GM18861 (cell line): ENCODE measurements around the gene ADGB.
"Not testable (repeated sequence)": the region's sequence is repeated elsewhere in the genome, so short reads cannot be mapped to it uniquely, and the experiment has no call there.

Source experiments
- ATAC-seq: cut with Tn5 transposase; IDR thresholded peaks from one replicate; pipeline ENCODE4 v1.9.1; 2021; ENCODE audit not compliant: unreplicated experiment

The ADGB gene

GRCh38 chr6:146741609-146742008, 142.8 kb downstream of the ADGB start:
- no peak for ATAC-seq

- no peak for ATAC-seq
Observed at GRCh38 chr6:146753306-146753705, 154.5 kb downstream of the ADGB start.

- ATAC-seq: no peak
Observed at GRCh38 chr6:146767632-146768031, 168.9 kb downstream of the ADGB start.

- no peak for ATAC-seq
Observed at GRCh38 chr6:146768722-146769121, 169.9 kb downstream of the ADGB start.

DNA sequence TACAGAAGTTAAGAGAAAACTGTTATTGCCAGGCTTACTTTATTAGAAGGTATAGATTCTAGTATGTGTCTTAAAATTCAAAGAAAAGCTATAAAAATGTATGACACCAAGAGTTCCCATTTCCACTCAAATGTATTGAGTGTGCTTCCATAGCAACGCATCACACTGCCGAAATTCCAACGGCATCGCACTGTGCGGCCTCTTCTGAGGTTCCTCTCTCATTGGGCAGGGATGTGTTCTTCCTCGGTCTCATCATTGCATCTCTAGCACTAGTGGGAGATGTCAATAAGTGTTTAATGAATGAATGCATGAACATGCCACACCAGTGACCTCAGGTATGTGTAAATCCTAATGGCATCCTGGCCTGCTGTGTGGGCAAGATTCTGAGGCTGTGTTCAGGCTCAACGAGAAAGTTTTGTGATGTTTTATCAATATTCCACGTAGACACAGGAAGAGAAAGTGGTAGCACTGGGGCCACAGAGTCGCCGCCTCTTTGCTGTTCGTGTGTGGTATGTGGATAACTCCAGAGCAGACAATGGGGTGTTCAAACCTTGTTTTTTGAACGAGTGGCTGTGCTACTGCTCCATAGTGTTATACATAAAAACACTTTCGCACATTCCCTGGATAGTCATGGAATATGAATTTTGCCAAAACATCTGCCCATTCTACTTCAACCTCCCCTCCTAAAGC, 171.6 kb downstream of the ADGB start:
- ATAC-seq: no peak

DNA sequence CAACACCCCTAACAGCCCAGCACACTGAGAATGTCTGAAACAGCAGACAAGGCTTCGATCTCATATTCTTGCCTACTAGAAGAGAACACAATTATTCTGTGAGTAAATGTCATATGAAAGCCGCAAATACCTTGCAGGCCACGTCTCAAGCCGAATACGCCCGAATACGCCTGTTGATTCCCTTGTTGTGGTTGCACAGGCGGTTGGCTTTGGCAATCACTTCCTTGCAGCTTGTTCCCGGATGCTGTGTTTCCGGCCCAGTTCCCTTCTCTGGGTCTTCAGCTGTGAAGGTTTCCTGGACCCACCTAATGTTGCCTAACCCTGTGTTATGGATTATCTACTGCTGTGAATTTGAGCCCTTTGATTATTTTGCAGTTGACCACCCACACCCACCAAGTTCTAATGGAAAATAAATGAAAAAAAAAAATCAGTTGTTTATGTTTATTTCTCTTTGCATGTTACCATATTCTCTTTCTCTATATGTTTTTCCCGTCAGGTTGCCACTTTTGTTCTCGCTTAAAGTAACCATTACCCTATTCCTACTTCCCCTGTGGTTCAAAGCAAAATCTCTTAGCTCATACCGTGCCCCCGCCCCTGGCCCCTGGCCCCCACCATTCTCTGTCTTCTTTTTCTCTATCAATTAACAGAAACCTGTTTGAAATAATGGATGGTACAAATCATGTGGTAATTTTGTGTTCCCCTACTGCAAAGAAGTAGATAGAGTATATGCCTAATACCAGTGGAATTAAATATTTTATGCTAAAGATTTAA, 172.4 kb downstream of the ADGB start:
- ATAC-seq: no peak

- ATAC-seq: no peak
Observed at GRCh38 chr6:146775220-146775619, 176.4 kb downstream of the ADGB start.

DNA sequence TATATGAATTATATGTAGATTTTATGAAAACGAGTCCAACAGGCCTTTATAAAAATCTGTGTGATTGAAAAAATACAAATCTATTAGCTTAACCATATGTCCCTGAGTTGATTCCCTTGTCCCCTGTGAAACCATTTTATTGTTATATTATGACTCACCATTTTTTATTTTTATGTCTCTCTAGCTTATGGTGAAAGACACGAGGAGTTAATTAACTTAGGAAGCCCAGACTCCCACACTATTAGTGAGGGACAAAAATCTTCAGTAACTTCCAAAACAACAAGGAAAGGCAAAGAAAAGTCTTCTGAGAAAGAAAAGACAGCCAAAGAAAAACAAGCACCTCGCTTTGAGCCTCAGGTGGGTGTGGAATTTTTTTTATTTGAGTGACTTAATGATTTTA, 183.1 kb downstream of the ADGB start:
- no peak for ATAC-seq

GRCh38 chr6:146785001-146785585, 186.3 kb downstream of the ADGB start:
- ATAC-seq: peak; percentile 93

DNA sequence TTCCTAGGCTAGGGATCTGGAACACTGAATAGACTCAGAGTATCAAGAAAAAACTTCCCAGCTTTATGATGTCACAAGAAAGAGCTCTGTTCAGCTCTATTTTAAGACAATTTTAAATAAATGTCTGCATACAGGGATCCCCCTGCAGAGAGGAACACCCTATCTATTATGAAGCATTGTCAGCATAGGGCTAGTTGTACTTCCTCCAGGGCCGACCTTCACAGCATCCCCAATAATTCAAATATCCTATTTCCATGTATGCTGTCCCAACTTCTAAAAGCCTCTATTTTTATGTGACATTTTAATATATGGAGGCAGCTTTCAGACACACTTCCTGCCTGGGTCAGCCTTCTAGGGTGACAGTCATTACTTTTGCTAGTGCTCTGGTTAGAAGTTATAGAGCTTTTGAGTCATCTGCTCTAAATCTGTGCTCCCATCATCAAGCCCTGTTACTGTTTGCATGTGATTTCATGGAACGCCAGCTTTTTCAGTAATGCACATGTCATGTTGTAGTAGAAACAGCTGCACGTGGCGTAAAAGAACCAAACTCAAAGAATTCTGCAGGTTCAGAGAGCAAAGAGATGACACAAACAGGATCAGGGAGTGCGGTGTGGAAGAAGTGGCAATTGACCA, 189.2 kb downstream of the ADGB start:
- no peak for ATAC-seq

DNA sequence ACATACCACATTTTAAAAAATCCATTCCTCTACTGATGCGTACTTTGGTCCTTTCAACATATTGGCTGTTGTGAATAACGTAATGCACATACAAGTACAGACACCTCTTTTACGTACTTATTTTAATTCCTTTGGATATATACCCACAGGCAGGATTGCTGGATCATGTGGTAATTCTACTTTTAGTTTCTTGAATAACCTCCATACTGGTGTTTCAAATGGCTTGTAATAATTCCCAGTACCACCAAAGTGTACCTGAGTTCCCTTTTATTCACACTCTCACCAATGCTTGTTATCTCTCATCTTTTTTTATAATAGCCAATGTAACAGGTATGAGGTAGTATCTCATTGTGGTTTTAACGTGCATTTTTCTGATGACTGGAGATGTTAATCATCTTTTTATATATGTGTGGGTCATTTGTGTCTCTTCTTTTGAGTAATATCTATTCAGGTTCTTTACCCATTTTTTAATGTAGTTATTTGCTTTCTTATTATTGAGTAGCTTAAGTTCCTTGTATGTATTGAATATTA, 191.9 kb downstream of the ADGB start:
- ATAC-seq: no peak

- no peak for ATAC-seq
Observed at GRCh38 chr6:146791930-146792329, 193.2 kb downstream of the ADGB start.

- ATAC-seq: not testable (repeated sequence)
Observed at GRCh38 chr6:146793218-146793617, 194.4 kb downstream of the ADGB start.

DNA sequence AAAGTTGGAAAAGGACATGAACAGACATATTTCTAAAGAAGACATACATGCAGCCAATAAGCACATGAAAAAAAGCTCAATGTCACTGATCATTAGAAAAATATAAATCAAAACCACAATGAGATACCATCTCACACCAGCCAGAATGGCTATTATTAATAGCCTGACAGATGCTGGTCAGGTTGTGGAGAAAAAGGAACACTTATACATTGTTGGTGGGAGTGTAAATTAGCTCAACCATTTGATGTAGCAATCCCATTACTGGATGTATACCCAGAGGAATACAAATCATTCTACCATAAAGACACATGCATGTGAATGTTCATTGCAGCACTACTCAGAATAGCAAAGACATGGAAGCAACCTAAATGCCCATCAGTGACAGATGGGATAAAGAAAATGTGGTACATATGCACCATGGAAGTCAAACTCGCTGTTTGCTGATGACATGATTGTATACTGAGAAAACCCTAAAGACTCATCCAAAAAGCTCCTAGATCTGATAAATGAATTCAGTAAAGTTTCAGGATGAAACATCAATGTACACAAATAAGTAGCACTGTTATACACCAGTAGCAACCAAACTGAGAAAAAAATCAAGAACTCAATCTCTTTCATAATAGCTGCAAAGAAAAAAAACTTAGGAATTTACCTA, 196.8 kb downstream of the ADGB start:
- no peak for ATAC-seq

DNA sequence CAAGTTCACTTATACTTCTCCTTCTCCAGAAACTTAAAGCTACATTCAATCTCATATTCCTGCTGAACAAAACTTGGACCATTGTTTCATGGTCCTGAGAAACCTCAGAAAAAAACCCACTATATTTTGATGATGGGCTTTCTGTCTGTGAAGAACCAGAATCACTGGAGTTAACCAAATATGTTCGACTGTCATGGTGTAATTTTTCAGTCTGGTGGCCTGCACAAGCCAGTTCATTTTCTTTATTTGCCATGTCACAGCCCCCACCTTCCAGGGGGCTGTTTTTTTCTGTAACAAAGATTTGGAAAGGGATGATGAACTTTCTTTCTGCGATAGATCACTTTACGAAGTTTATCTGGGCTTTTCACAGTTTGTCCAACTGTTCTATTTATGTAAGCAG, 204.4 kb downstream of the ADGB start:
- ATAC-seq: not testable (repeated sequence)

- no peak for ATAC-seq
Observed at GRCh38 chr6:146803601-146804000, 204.8 kb downstream of the ADGB start.

DNA sequence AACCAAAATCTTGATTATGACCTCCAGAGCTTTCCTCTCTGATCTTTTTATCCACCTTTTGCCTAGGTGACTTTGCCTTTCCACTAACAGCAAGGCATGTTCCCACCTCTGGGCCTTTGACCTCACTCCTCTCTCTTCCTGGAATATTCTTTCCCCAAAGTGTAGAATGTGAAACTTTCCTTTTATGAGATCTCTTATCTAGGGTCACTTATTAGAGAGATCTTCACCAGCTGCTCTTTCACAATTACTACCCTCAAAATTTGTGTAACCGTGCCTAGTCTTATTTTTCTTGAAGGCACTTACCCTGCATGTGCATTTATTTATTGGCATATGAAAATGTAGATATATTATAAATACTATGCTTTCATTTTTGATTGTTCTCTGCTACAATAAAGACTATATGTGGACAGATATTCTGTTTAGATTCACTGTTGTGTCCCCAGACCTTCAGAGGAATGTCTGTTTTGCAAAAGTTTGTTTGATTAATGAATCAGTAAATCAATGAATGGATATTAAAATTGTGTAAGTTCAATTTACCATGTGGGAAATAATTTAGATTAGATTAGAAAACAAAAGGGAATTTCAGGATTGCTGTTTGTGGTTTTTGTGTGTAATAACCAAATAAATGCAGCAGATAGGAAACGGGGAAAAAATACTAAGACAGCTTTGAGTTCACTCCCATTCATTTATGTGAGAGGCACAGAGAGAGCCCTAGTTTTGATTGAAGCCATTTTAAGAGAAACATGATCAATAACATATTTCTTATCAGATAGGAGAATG, 207.0 kb downstream of the ADGB start:
- no peak for ATAC-seq

GRCh38 chr6:146809014-146809413, 210.2 kb downstream of the ADGB start:
- not testable (repeated sequence) for ATAC-seq

- not testable (repeated sequence) for ATAC-seq
Observed at GRCh38 chr6:146812811-146813321, 214.1 kb downstream of the ADGB start.

GRCh38 chr6:146813554-146813953, 214.8 kb downstream of the ADGB start:
- ATAC-seq: no peak
